ENCODE results near the gene CHKA.

The CHKA gene

GRCh38 chr11:68040101-68040956, 80.9 kb downstream of the CHKA start:
- Histone ChIP-seq H3K4me2 (ENCODE audit: low read length) (peak overlapping the region; percentile 30), H3K27me3 (ENCODE audit: control insufficient read depth, insufficient read depth, low read length) (no peaks in the 10 kb centered on the region), H3K36me3 (ENCODE audit: control insufficient read depth, insufficient read depth, low read length) (no peaks in the 10 kb centered on the region), H3K4me3 (ENCODE audit: low read depth, low read length) (peak overlapping the region; percentile 29), H3K9ac (no peak overlapping the region), H2AFZ (peak overlapping the region; percentile 61), H3K79me2 (no peaks in the 10 kb centered on the region), H3K27ac (peak overlapping the region; percentile 66), H3K4me1 (peaks cover 8% of the 10 kb centered on the region), H3K9me3 (ENCODE audit: control insufficient read depth, low read length) (no peaks in the 10 kb centered on the region)
- no peak for TF ChIP-seq CTCF (IDR thresholded peaks at IDR 0.05)

GRCh38 chr11:68039526-68040086, 81.6 kb downstream of the CHKA start:
- TF ChIP-seq CTCF (IDR thresholded peaks at IDR 0.05) = no peak
- peak overlapping the region; percentile 66 for H3K27ac ChIP-seq
- H3K4me1 ChIP-seq = peaks cover 8% of the 10 kb centered on the region
- no peak overlapping the region for H2AFZ ChIP-seq
- H3K9me3 ChIP-seq (ENCODE audit: control insufficient read depth, low read length) = no peaks in the 10 kb centered on the region
- H3K4me2 ChIP-seq (ENCODE audit: low read length) = no peak overlapping the region
- no peak overlapping the region for H3K9ac ChIP-seq
- H3K4me3 ChIP-seq (ENCODE audit: low read depth, low read length) = peak overlapping the region; percentile 27
- no peaks in the 10 kb centered on the region for H3K36me3 ChIP-seq (ENCODE audit: control insufficient read depth, insufficient read depth, low read length)
- no peaks in the 10 kb centered on the region for H3K27me3 ChIP-seq (ENCODE audit: control insufficient read depth, insufficient read depth, low read length)
- H3K79me2 ChIP-seq = no peaks in the 10 kb centered on the region

GRCh38 chr11:68038718-68039525, 82.3 kb downstream of the CHKA start, which contains the start of gene TCIRG1:
TCIRG1 (plus strand) TSS chr11:68039025; CDS start chr11:68041272, 2,247 bp downstream.
- H3K27me3 ChIP-seq (ENCODE audit: control insufficient read depth, insufficient read depth, low read length) = no peaks in the 10 kb centered on the region
- H2AFZ ChIP-seq = peak within 1 kb of the TSS; percentile 69
- H3K27ac ChIP-seq = peak within 1 kb of the TSS; percentile 66
- no peaks in the 10 kb centered on the region for H3K36me3 ChIP-seq (ENCODE audit: control insufficient read depth, insufficient read depth, low read length)
- no peak for TF ChIP-seq CTCF (IDR thresholded peaks at IDR 0.05)
- no peaks in the 10 kb centered on the region for H3K79me2 ChIP-seq
- no peaks in the 10 kb centered on the region for H3K9me3 ChIP-seq (ENCODE audit: control insufficient read depth, low read length)
- H3K4me1 ChIP-seq = peaks cover 8% of the 10 kb centered on the region
- peak within 1 kb of the TSS; percentile 4 for H3K4me2 ChIP-seq (ENCODE audit: low read length)
- peak within 1 kb of the TSS; percentile 29 for H3K4me3 ChIP-seq (ENCODE audit: low read depth, low read length)
- H3K9ac ChIP-seq = no peak within 1 kb of the TSS

- no peak for TF ChIP-seq CTCF (IDR thresholded peaks at IDR 0.05)
- Histone ChIP-seq H3K4me1 (peaks cover 8% of the 10 kb centered on the region), H3K9me3 (ENCODE audit: control insufficient read depth, low read length) (no peaks in the 10 kb centered on the region), H3K4me3 (ENCODE audit: low read depth, low read length) (no peak overlapping the region), H3K4me2 (ENCODE audit: low read length) (peak overlapping the region; percentile 4), H3K27ac (peak overlapping the region; percentile 66), H3K9ac (no peak overlapping the region), H2AFZ (peak overlapping the region; percentile 69), H3K36me3 (ENCODE audit: control insufficient read depth, insufficient read depth, low read length) (no peaks in the 10 kb centered on the region), H3K27me3 (ENCODE audit: control insufficient read depth, insufficient read depth, low read length) (no peaks in the 10 kb centered on the region), H3K79me2 (no peaks in the 10 kb centered on the region)
Measured at GRCh38 chr11:68038226-68038717, 82.9 kb downstream of the CHKA start.
